Neural cell (in vitro differentiated cells): ENCODE results near the gene RAB22A.

Experiments
- EP300 ChIP-seq: fragments of 450-650 bp; conservative IDR thresholded peaks from 2 replicates; pipeline ENCODE4 v1.6.1; 2014; ENCODE audit warnings: antibody characterized with exemption, mild to moderate bottlenecking, moderate library complexity; ENCODE audit not compliant: poor library complexity, severe bottlenecking
- EZH2 ChIP-seq: fragments of 200-600, 300-800 bp; shearing (Covaris generic), sonication (generic); IDR thresholded peaks from 2 replicates; pipeline ENCODE4 v1.6.1; 2014; ENCODE audit warnings: antibody characterized with exemption, low read length, borderline replicate concordance, mild to moderate bottlenecking; ENCODE audit not compliant: insufficient read depth, poor library complexity, severe bottlenecking
- RAD21 ChIP-seq: fragments of 450-650 bp; conservative IDR thresholded peaks from 2 replicates; pipeline ENCODE4 v1.6.1; 2014; ENCODE audit warnings: antibody characterized with exemption, mild to moderate bottlenecking, moderate library complexity
- TF ChIP-seq, protein P1 (sequence below): IDR thresholded peaks from 2 replicates; pipeline ENCODE4 v1.6.1; 2012; ENCODE audit warnings: borderline replicate concordance
- TF ChIP-seq, protein P2 (sequence below): fragments of 450-650 bp; IDR thresholded peaks from 2 replicates; pipeline ENCODE4 v1.5.1; 2014; ENCODE audit warnings: antibody characterized with exemption, mild to moderate bottlenecking, moderate library complexity; ENCODE audit not compliant: poor library complexity, severe bottlenecking

DNA sequence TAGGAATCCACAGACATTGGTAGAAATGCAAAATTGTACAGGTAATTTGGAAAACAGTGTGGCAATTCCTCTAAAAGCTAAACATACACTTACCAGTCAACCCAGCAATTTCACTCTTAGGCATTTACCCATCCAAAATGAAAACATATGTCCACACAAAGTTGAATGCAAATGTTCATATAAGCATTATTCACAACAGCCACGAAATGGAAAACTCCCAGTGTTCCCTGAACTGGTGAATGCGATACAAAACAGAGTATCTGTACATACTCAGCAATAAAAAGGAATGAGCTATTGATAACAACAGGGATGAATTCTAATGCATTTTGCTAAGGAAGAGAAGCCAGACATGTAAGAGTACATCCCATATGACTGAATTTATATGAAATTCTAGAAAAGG lies 32.4 kb upstream of the RAB22A start:
- TF ChIP-seq EZH2 (no peak), RAD21 (no peak), EP300 (no peak)
- TF ChIP-seq, protein P1, sequence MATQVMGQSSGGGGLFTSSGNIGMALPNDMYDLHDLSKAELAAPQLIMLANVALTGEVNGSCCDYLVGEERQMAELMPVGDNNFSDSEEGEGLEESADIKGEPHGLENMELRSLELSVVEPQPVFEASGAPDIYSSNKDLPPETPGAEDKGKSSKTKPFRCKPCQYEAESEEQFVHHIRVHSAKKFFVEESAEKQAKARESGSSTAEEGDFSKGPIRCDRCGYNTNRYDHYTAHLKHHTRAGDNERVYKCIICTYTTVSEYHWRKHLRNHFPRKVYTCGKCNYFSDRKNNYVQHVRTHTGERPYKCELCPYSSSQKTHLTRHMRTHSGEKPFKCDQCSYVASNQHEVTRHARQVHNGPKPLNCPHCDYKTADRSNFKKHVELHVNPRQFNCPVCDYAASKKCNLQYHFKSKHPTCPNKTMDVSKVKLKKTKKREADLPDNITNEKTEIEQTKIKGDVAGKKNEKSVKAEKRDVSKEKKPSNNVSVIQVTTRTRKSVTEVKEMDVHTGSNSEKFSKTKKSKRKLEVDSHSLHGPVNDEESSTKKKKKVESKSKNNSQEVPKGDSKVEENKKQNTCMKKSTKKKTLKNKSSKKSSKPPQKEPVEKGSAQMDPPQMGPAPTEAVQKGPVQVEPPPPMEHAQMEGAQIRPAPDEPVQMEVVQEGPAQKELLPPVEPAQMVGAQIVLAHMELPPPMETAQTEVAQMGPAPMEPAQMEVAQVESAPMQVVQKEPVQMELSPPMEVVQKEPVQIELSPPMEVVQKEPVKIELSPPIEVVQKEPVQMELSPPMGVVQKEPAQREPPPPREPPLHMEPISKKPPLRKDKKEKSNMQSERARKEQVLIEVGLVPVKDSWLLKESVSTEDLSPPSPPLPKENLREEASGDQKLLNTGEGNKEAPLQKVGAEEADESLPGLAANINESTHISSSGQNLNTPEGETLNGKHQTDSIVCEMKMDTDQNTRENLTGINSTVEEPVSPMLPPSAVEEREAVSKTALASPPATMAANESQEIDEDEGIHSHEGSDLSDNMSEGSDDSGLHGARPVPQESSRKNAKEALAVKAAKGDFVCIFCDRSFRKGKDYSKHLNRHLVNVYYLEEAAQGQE = no peak
- TF ChIP-seq, protein P2, sequence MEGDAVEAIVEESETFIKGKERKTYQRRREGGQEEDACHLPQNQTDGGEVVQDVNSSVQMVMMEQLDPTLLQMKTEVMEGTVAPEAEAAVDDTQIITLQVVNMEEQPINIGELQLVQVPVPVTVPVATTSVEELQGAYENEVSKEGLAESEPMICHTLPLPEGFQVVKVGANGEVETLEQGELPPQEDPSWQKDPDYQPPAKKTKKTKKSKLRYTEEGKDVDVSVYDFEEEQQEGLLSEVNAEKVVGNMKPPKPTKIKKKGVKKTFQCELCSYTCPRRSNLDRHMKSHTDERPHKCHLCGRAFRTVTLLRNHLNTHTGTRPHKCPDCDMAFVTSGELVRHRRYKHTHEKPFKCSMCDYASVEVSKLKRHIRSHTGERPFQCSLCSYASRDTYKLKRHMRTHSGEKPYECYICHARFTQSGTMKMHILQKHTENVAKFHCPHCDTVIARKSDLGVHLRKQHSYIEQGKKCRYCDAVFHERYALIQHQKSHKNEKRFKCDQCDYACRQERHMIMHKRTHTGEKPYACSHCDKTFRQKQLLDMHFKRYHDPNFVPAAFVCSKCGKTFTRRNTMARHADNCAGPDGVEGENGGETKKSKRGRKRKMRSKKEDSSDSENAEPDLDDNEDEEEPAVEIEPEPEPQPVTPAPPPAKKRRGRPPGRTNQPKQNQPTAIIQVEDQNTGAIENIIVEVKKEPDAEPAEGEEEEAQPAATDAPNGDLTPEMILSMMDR = no peak
